Activated naive CD4-positive, alpha-beta T cell treated with Interleukin-2 at 50 U/mL for 16 hours (primary cell): ENCODE measurements around the gene LRFN2.

Source experiments
- DNase-seq: peaks from one replicate; pipeline ENCODE4 v3.0.0-alpha.2; 2020

LRFN2 gene

DNA sequence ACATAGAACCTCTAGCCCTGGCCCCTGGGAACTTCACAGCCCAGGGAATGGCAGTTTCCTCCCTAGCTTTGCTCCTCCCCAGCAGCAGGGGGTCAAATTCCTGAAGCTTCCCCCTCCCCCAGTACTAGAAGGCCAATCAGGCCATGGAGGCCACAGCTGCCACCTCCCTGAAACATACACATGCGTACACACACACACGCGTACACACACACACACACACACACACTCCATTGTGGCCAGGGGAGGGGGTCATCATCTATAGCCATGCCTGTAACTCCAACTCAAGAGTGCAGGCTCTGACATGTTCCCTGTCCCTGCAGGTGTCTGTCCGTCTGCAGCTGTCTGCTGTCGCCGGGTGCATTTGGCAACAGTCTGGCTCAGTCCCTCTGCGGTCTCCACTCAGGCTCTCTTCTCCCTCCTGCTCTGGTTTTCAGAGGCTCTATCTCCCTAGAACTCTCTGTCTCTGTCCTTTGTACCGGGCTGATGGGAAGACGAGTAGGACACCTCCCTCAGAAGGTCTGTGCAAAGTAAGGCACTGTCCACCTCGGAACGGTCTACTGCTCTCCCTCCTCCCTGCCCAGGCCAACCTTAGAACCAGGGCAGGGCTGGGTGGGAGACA lies 1.4 kb downstream of the LRFN2 start:
- no peak for DNase-seq

DNA sequence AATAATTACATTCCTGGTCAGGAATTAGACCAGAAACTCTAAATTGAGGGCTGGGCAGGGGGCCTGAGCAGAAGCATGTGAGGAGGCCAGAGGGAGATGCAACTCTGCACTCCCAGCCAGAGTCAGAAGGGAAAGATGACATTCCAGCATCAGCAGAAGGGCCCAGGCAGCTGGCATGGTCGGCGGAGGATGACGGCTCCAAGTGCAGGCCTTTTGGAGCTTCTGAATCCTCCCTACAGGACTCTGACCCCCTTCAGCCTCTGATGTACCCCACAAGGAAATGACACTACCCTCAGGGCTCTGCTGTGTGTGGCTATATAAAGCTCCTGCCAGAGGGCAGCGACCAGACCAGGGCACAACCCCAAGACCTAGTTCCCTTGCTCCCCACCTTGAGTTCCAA lies 1.9 kb downstream of the LRFN2 start:
- DNase-seq: no peak

DNA sequence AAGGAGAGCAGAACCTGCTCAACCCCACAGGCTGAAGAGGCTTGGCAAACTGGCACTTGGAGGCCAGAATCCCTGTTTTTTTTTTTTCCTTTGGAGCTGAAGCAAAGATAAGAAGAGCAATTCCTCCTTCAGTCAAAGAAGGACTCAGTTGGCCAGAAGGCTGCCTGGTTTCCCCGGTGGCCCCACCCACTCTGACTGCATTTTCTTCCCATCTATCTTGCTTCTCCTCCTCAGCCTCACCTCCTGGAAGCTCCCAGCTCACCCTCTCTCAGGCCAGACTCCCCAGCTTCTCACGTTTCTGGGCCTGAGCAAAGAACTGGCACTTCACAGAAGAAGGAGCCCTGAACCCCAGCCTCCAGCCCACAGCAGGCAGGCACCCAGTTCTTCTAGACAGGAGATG lies 2.4 kb downstream of the LRFN2 start:
- DNase-seq: no peak

DNA sequence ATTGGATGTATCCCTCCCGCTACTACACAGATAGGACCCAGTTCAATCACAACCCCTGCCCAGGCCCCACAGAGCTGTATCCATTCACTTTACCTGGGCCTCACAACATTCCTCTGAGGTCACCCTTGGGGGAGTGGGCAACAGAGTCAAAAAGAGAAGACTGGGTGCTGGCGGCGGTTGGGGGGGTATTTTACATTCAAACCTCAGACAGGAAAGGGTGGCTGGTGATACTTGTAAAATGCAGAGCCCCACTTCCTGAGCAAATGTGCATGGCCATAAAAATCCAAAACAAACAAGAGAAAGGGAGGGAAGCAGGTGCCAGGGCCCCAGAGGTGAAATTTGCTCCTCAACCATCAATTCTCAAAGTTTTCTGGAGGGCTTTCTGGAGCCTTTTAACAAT lies 3.5 kb downstream of the LRFN2 start:
- no peak for DNase-seq

DNA sequence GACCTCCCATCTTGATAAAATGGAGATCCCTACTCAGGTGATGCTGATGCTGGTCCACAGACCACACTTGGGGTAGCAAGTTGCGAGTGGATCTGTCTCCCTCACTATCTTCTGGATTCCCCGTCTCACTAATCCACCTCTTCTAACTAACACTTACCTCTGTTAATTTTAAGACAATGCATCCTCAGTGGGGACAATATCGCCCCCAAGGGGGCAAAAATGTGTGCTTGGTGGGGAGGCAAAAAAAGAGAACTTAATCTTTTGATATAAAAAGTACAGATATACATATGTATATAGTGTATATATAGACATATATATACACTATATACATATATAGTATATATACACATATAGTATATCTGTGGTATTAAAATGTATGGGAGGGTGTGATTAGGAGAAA lies 4.3 kb downstream of the LRFN2 start:
- DNase-seq: no peak

DNA sequence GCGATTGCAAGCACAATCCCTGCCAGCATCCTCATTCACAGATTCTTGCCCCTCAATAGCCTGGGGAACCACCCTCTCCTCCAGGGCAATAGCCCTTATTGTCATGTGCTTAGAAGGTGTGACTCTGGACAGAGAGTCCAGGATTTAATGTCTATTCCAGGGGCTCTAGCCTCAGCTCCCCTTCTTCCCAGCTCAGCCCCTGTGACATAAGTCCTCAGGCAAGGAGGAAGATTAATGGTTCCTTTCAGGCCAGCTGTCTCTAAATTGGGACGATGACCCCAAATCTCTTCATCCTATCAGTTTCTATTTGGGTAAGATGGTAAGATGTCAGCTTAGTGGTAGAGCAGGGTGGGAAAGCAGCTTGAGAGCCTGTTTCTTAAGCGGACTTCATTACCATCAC lies 8.1 kb downstream of the LRFN2 start:
- no peak for DNase-seq

DNA sequence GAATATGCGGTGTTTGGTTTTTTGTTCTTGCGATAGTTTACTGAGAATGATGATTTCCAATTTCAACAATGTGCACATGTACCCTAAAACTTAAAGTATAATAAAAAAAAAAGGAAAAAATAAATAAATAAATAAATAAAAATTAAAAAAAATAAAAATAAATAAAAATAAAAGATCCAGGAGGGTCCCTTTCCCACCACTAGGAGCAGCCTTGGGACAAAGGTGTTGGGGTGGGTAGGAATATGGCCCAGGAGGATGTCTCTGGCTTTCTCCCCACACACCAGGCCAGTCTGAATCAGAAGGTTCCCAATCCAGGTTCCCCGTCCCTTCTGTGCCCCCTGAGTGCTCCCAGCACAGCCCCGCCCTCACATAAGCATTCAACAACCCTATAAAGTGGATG lies 9.5 kb downstream of the LRFN2 start:
- no peak for DNase-seq

DNA sequence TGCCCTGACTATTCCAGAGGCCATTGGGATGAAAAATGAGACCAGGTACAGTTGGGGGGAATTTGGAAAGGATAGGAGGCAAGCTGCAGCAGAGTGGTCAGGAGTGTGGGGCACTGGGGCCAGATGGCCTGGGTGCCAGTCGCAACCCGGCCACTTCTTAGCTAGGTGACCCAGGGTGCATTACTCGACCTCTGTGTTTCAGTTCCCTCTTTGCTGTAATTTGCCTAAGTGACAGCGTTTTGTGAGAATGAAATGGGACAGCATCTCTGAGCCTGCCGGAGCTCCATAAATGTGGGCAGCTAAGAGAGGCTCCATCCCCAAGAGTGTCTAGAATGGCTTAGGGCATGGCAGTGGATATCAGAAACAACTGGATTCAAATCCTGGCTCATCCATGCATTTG lies 13.9 kb downstream of the LRFN2 start:
- no peak for DNase-seq

DNA sequence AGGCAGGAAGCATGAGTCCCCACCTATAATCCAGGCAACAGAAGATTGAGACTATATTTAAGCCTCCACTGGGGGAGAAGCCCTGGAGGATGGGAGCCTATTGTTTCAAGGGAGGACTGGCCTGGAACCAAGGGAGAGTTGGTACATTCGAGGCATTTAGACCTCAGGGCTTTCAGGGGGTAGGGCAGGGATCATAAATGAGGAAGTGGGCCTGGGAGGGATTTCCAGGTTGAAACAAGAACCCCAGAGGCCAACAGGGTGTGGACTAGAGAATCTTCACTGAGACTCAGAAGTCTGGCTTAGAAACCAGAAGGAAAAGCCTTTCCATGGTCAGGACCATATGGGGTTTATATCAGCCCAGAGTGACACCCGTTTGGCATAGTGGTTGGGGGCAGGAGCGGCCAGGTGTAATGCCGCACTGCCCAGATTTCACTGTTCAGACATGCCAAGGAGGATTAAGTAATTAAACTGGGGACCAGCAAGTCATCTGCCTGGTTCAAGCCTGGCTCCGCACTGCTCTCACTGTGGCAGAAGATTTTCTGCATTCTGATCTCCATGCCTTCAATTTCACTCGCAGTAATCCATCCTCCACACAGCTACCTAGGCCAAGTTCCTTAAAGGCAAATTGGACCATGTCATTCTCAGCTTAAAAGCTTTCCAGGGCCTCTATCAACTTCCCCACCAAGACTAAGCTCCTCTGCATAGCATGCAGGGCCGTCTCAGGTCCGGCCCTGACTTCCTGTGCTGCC lies 17.8 kb downstream of the LRFN2 start:
- DNase-seq: no peak

DNA sequence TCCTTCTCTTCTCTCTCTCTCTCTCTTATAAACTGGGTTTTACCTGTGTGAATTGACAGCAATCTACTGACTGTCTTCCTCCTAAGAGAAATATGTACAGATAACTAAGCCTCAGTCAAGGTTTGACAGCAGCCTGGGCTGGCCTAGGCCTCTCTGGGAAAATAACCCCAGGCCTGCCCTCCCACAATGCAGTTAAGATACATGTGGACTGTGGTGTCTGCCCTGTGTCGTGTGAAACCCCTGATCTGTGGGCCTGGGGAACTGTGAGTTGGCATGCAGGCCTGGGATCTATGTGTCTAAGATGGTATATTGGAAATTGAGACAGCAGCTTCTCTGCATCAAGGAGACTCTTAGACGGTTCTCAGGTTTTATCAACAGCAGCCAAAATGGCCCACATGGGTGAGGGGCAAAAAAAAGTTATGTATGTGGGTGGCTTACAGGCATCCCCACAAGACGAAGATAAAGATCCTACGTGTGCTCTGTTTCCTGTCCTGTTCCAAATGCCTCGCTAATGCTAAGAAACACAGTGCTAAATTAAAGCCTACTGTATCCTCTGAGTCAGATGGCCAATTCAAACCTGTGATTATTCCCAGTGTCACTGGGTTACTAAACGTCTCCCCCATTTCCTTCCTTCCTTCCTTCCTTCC lies 19.0 kb downstream of the LRFN2 start:
- DNase-seq: no peak

DNA sequence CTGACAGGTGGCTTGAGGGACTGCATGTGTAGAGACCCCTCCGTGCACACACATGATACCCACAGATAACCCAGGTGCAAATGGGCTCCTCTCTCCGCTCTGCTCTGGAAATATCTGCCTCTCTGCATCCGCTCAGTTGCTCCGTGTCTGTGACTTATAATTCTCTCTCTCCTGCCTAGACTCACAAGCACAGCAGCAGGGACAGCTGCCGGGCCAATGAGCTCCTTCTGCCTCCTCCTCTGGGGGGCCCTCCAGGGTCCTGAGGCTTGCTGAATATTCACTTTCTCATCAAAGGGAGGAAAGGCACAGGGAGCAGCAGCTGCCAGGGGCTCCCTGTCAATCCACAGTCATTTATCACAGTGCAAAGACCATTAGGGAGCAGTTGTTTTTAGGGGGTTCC lies 24.1 kb downstream of the LRFN2 start:
- DNase-seq: no peak

DNA sequence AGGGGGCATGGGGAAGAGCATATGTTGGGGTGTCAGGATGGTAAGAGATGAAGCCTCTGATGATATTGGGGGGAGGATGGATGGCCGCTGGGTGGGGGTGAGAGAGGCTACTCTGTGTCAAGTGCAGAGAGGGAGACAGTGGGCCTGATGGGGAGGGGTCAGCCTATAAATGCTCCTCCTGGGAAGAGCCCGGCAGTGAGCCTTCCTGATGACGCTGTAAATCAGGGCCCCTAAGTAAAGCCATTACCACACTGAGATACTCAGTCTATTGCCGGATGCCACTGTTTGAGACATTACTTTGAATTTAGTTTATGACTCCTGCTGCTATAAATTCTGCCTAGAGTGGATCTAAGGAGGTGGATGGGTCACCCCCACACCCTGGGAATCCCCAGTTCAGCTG lies 28.1 kb downstream of the LRFN2 start:
- DNase-seq: no peak

DNA sequence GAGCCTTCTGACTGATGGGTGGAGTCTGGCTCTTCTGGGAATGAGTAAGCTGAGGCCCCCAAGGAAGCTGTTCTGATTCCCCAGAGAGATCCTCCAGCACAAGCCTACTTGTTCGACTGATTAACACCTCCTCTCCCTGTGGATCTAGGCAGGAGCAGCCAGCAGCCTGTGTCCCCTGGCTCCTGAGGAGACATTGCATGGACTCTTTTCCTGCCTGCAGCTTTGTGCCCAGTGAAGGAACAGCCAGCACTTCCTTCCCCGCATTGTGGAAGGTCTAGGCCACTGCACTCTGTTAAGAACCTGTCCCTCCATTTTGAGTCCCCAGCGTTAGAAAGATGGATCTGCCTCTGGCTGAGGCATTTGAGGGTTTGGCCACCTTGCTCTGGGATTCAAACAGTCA lies 29.1 kb downstream of the LRFN2 start:
- DNase-seq: no peak

DNA sequence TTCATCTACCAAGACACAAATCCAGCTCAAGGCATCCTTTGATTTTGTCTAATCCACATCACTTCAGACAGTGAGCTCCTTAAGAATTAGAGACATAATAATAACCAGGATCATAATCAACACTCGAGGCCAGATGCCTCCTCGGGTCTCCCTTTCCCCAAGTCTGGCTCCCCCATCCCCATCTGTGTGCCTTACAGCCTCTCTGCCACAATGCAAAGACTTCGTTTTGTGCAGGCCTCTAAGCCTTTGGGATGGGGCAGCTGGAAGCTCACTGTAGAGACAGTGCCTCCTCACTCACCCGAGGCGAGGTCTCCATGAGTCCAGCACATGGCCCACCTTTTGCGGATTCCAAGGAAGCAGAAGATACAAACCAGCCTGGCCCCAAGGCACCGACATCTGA lies 30.3 kb downstream of the LRFN2 start:
- no peak for DNase-seq

DNA sequence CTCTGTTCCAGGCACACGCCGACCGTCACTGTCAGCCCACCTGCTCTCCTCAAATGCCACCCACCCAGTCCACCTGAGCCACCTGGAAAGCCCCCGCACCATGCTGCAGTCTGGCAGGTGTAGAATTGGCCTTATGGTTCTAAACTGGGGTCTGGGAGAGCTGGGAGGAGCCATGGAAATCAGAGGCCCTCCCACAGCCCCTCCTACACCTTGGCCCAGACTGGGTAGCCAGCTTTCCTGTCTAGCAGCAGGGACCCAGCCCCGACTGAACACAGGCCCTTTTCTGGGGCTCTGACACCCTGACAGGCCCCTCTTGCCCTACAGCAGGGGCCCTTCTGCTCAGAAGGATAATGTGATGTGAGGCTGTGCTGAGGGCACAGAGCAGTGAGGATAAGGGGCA lies 31.1 kb downstream of the LRFN2 start:
- DNase-seq: no peak

DNA sequence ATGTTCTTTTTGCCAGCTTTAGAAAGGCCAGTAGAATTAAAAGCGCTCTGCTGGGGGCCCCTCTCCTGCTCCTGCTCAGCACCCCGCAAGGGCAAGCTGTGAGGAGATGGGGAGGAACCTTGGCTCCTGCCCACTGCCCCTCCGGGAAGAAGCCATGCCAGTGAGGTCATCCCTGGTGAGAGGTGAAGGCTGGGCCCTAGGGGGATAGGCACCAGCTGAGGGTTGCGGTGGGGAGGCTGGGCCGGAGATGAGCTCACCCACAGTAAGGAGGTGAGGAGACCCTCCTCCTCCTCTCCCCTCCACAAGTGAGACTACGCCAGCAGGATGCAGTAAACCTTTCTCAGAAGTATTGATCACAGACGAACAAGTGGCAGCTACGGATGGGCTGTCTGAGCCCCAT lies 32.1 kb downstream of the LRFN2 start:
- DNase-seq: no peak

DNA sequence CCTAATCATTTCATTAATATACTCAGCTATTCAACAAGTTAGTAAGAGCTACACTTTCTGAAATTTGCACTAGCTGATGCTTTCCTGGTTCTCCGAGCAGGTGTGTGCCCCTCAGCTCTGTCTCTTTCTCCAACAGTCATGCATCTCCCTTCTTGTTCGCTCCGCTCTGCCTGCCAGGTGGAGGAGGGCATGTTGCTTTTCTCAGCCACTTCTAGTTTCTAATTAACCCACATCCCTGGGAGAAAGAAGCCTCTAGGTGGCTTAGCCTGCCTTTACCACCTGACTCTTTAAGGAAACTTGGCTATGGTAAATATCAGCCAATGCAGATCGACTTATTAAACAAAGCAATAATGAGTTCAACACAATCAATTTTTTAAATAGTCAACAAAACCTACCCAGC lies 34.2 kb downstream of the LRFN2 start:
- DNase-seq: no peak

DNA sequence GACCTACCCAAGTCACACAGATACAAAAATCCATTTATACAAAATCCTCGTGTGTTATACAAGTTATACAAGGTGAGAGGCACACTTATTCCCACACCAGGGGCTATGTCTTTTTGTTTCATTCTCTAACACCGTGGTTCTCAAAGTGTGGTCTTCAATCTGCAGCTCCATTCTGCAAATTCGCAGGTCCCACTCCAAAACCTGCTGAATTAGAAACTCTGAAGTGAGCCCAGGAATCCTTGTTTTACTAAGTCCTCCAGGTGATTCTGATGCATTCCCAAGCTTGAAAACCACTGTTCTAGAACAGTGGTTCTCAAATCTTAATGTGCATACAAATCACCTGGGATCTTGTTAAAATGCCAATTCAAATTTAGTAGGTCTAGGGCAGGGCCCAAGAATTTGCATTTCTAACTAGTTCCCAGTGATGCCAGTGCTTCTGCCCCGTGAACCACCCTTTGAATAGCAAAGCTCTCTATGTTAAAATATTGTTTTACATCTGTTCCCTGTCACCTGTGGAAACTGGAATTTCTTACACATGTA lies 35.1 kb downstream of the LRFN2 start:
- no peak for DNase-seq

DNA sequence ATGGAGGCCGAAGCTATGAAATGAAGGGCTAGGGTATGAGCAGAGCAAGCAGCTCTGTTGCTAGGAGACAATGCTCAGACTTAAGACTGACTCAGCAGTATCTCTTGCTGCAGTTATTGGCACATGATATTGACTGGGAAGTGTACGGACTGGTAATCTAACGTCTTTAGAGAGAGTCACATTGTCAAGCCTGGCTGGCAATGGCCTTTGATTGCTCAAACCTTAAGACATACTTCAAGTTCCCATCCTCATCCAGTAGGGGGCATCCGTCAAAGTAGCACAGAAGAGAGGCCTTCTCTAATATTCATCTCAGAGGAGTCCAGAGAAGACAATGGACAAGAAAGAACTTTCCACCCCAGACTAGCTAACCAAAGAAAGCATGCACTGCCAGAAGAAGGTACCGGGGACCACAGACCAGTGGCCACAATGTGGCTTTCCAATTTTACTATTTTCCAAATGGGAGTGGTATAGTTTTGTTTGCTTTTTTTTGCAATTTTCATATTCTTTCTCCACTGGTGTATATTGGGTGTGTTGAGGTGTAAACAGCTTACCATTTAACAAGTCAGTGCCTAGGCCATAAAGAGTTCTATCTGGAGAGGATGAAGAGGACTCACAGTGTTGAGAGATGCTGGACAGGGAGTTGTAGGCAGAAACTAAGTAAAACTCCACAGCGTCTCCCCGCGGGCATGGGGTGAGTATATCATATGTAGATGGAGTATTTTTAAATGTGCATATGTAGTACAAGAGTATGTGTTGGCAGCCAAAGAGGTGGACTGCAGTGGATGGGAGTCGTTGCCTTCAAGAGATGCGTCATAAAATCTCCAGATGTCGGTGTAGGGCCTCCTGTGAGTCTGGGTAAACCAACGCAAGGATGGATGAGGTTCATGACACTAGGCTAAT lies 36.7 kb downstream of the LRFN2 start:
- no peak for DNase-seq

DNA sequence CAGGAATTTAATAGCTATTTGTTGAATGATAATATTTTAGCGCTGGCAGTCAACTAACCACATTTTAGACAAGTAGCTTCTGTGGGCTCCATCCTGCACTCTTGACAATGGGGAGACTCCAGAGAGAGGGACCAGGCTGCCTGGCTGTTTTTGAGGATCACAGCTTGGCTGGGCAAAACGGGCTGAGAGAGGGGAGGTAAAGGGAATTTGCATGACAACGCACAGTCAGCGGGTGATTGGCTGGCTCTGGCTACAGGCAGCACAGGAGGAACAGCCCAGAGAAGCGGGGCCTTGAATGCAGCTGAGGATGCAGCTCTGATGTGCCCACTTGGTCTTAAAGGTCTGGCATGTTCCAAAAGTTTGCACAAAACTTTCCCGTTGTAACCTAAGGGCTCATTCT lies 41.2 kb downstream of the LRFN2 start:
- no peak for DNase-seq

DNA sequence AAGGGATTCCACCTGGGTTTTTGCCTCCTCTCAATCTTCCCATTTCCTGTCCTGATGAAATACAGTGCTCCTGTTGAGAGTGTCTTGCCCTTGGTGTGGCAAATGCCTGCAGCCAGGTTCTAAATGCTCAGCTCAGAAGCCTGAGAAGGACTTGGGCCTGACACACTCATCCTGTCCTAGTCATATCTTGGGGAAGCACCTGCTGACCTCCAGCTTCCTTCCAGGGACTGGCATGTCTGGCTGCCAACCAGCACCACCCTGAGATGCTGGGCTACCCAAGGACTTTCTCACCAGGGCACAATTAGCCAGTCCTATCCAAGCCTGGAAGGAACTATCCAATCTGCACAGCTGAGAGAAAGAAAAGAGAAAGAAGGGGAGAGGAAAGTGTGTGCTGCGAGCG lies 43.4 kb downstream of the LRFN2 start:
- no peak for DNase-seq

DNA sequence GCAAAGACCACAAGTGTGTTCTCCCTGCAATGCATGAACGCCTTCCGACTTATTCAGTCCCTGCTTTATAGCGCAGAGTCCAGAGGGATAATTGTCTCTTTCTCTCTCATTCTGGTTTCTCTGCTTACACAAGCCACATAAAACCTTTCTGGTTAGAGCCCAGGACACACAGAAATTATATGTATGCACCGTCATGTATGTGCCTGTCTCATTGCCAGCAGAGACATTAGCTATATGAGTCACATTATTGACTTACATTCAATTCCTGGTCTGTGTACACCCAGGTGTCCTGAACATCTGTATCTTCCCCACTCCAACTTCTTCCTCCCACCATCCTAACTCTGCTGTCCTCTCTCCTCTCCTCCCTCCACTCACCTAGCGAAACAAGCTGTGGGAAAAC lies 44.0 kb downstream of the LRFN2 start:
- DNase-seq: no peak

DNA sequence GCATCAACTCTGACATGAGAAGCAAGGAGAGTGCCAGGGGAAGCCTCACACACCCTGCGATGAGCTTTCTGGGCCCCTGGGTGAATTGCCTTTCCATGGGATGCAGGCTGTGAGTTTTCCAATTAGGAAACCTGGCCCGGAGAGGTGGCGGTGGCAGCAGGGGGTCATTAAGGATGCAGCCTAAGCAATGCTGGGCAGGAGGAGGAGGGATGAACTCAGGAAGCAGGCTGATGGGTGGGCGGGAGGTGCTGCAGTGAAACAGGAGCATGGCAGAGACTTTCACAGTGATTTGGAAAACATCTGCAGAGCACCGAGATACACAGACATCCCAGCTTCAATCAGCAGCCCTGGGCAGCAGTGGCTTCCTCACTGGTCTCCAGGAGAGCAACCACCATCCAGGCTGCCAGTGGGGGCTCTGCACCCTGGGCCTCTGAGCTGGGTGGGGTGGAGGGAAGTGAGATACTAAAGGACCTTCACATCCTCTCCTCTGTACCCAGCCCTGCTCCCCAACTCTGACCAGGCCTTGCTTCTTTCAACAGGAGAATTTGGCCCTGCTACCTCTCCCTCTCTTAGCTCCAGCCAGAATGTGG lies 44.9 kb downstream of the LRFN2 start:
- no peak for DNase-seq
